Measurements from ENCODE around the gene TRIM8.

GRCh38 chr10:102620591-102621442 is 23.5 kb upstream of the TRIM8 start:
- no peak for TF ChIP-seq CTCF (IDR thresholded peaks at IDR 0.05; ENCODE audit: borderline replicate concordance, extremely low read depth, low read length, poor library complexity, severe bottlenecking)
- TF ChIP-seq EZH2 (IDR thresholded peaks at IDR 0.05; ENCODE audit: borderline replicate concordance, low read depth, low read length, severe bottlenecking), result no peak

Data from DND-41 (cell line).